ENCODE measurements around the gene PDE4D. TPM values are rescaled to one million over a fixed set of nuclear protein-coding genes. Genes with fewer than 3 reads are reported as not detected.
A peak's percentile ranks its signal among the peaks of the same experiment; 100 is the strongest.

The PDE4D gene
- total RNA-seq, 2 experiments from 2014 or later: 0.50 to 0.51 TPM

DNA sequence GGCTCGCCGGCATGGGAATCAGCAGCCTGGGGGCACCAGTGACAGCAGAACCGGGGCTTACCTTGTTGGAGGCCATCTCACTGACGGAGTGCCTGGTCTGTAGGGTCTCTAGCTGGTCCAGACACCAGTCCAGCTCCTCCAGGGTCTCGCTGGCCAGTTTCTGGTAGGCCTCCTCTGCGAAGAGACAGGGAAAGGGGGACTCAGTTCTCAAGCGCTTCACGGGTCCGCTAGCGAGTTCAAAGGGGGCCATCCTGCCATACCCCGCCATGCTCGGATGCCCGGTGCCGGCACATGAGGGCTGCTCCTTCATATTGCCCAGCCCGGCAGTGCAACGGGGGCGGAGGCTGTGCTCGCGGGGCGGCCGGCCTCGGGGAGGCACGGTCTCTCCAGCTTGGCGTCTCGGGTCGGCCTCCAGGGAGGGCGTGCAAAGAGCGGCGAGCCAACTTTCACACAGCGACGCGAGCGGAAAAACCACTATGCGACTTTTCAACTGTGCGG, 854.7 kb downstream of the PDE4D start:
- H2AFZ ChIP-seq (ENCODE audit: low read length): no peak overlapping the region
- peak overlapping the region; percentile 23; the same call in 1 of the 2 replicates for H3K4me2 ChIP-seq (ENCODE audit: low read length)
- H3K4me3 ChIP-seq (ENCODE audit: low read depth, low read length, poor library complexity, severe bottlenecking): no peak overlapping the region
- intact Hi-C loops (cut with micrococcal nuclease; ENCODE audit: unreplicated experiment): no loop called here
- H3K4me1 ChIP-seq (ENCODE audit: insufficient read depth, low read length, poor library complexity, severe bottlenecking): no peaks in the 10 kb centered on the region
- TF ChIP-seq, protein P1, sequence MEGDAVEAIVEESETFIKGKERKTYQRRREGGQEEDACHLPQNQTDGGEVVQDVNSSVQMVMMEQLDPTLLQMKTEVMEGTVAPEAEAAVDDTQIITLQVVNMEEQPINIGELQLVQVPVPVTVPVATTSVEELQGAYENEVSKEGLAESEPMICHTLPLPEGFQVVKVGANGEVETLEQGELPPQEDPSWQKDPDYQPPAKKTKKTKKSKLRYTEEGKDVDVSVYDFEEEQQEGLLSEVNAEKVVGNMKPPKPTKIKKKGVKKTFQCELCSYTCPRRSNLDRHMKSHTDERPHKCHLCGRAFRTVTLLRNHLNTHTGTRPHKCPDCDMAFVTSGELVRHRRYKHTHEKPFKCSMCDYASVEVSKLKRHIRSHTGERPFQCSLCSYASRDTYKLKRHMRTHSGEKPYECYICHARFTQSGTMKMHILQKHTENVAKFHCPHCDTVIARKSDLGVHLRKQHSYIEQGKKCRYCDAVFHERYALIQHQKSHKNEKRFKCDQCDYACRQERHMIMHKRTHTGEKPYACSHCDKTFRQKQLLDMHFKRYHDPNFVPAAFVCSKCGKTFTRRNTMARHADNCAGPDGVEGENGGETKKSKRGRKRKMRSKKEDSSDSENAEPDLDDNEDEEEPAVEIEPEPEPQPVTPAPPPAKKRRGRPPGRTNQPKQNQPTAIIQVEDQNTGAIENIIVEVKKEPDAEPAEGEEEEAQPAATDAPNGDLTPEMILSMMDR (conservative IDR thresholded peaks at IDR 0.05; ENCODE audit: low read length): no peak
- TF ChIP-seq EZH2phosphoT487 (IDR thresholded peaks at IDR 0.05; ENCODE audit: borderline replicate concordance, low read depth, low read length): no peak
- BruUV-seq (replicated peaks): no TSS peak
- CTCF ChIA-PET (ENCODE audit: unreplicated experiment): no interaction called here
- no peaks in the 10 kb centered on the region for H3K9me3 ChIP-seq (ENCODE audit: low read length)
- POLR2A ChIA-PET: no interaction called here
- H3K27ac ChIP-seq (ENCODE audit: low read depth, low read length, poor library complexity, severe bottlenecking): no peak overlapping the region
- H3K9me2 ChIP-seq (ENCODE audit: insufficient read depth, low read length): no peaks in the 10 kb centered on the region
- no peaks in the 10 kb centered on the region for H3K79me2 ChIP-seq (ENCODE audit: insufficient read depth, low read depth, low read length)
- no peaks in the 10 kb centered on the region for H4K20me1 ChIP-seq (ENCODE audit: insufficient read depth, low read length)
- no peaks in the 10 kb centered on the region for H3K36me3 ChIP-seq (ENCODE audit: insufficient read depth, low read length)
- no peak for DNase-seq (ENCODE audit: low spot score)

DNA sequence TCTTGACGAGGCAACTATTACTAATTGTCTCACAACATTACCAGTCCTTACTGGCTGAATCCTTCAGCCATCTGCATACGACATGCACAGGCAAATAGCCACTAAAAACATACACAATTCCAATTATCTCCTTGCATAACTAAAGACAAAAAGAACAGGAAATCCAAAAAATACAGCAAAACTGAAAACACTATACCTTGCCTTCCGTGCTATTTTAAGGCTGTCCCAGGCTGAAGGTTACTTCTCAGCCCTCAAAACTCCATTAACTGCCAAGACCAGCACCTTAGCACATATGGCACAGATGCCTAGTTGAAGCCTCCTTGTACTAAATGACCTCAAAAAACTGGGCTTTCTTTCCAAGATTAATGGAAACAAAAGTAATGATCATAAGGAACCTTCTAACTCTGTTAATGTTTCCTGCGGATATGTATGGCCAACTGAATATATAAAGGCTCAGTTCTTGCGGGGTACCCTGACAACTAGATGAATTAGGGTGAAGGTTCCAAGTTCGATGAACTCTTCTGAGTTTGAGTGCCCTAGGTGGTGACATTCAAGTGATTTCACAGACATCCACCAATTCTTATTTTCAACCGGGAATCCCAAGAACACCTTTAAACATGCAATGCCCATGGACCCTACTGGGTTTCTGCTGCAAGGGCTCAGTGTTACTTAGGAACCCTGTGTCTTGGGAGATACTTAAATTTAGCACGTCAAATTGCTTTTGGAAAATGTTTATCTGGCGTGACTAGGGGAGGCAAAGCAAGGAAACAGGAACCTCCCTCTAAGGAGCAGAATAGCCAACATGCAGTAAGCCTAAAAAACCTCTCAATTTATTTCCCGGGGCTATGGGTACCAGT, 855.4 kb downstream of the PDE4D start:
- ChIA-PET POLR2A (no interaction called here), CTCF (ENCODE audit: unreplicated experiment) (no interaction called here)
- no peaks in the 10 kb centered on the region for H3K36me3 ChIP-seq (ENCODE audit: insufficient read depth, low read length)
- no peaks in the 10 kb centered on the region for H4K20me1 ChIP-seq (ENCODE audit: insufficient read depth, low read length)
- no peak overlapping the region for H2AFZ ChIP-seq (ENCODE audit: low read length)
- no peaks in the 10 kb centered on the region for H3K9me3 ChIP-seq (ENCODE audit: low read length)
- no peak overlapping the region; the same call in 1 of the 2 replicates for H3K4me2 ChIP-seq (ENCODE audit: low read length)
- BruUV-seq (replicated peaks): no TSS peak
- no peak overlapping the region for H3K27ac ChIP-seq (ENCODE audit: low read depth, low read length, poor library complexity, severe bottlenecking)
- H3K4me3 ChIP-seq (ENCODE audit: low read depth, low read length, poor library complexity, severe bottlenecking): no peak overlapping the region
- TF ChIP-seq EZH2phosphoT487 (IDR thresholded peaks at IDR 0.05; ENCODE audit: borderline replicate concordance, low read depth, low read length): no peak
- TF ChIP-seq, protein P1 (conservative IDR thresholded peaks at IDR 0.05; ENCODE audit: low read length): no peak
- H3K4me1 ChIP-seq (ENCODE audit: insufficient read depth, low read length, poor library complexity, severe bottlenecking): no peaks in the 10 kb centered on the region
- intact Hi-C loops (cut with micrococcal nuclease; ENCODE audit: unreplicated experiment): no loop called here
- no peak for DNase-seq (ENCODE audit: low spot score)
- H3K9me2 ChIP-seq (ENCODE audit: insufficient read depth, low read length): no peaks in the 10 kb centered on the region
- no peaks in the 10 kb centered on the region for H3K79me2 ChIP-seq (ENCODE audit: insufficient read depth, low read depth, low read length)

DNA sequence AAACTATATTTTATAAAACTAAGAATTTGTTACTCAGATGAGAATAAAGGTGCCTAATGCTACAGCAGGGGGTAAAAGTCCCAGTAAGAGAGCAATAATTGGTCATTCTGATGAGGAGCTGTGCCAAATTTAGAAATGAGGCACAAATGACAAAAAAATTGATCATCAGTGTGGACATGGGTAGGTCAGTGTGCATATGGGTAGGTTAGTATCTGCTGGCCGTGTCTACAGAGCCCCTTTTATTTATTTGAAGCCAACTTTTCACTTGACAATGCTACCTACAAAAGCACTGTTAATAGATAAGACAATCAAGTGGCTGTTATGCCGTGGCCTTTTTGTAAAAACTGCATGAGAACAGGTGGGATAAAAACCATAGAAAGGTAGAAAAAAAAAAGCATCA, 856.1 kb downstream of the PDE4D start:
- no peak overlapping the region for H3K4me2 ChIP-seq (ENCODE audit: low read length)

More for the DNA sequence above, 856.1 kb downstream of the PDE4D start:
- CTCF ChIA-PET (ENCODE audit: unreplicated experiment): no interaction called here
- H3K79me2 ChIP-seq (ENCODE audit: insufficient read depth, low read depth, low read length): no peaks in the 10 kb centered on the region
- TF ChIP-seq EZH2phosphoT487 (IDR thresholded peaks at IDR 0.05; ENCODE audit: borderline replicate concordance, low read depth, low read length): no peak
- TF ChIP-seq, protein P1 (conservative IDR thresholded peaks at IDR 0.05; ENCODE audit: low read length): no peak
- H3K36me3 ChIP-seq (ENCODE audit: insufficient read depth, low read length): no peaks in the 10 kb centered on the region
- POLR2A ChIA-PET: interaction anchor here (0.7 kb wide), 2 partner anchors 136 to 145 kb away, joined by 3 read pairs; no protein-coding TSS in a partner anchor
- H3K4me1 ChIP-seq (ENCODE audit: insufficient read depth, low read length, poor library complexity, severe bottlenecking): no peaks in the 10 kb centered on the region
- no TSS peak for BruUV-seq (replicated peaks)
- no peak overlapping the region for H2AFZ ChIP-seq (ENCODE audit: low read length)
- intact Hi-C loops (cut with micrococcal nuclease; ENCODE audit: unreplicated experiment): no loop called here
- no peaks in the 10 kb centered on the region for H3K9me2 ChIP-seq (ENCODE audit: insufficient read depth, low read length)
- no peak for DNase-seq (ENCODE audit: low spot score)
- H3K4me3 ChIP-seq (ENCODE audit: low read depth, low read length, poor library complexity, severe bottlenecking): no peak overlapping the region
- H3K9me3 ChIP-seq (ENCODE audit: low read length): no peaks in the 10 kb centered on the region
- no peaks in the 10 kb centered on the region for H4K20me1 ChIP-seq (ENCODE audit: insufficient read depth, low read length)
- H3K27ac ChIP-seq (ENCODE audit: low read depth, low read length, poor library complexity, severe bottlenecking): no peak overlapping the region
